Large intestine (tissue), 12 donors: ENCODE data around the gene SPRY2. TPM values are rescaled to one million over a fixed set of nuclear protein-coding genes. Genes with fewer than 3 reads are reported as not detected.

Experiments used
- DNase-seq, 2 donors: peaks; one replicate each; pipeline versions ENCODE4 v3.0.0 to v3.0.0-alpha.2; 2013
- H3K27ac ChIP-seq: one replicate; pipeline ENCODE4 v1.5.1; 2013; ENCODE audit warnings: low read length
- H3K27me3 ChIP-seq: 2 replicates; pipeline ENCODE4 v1.6.1; 2013; ENCODE audit warnings: low read length; ENCODE audit not compliant: control insufficient read depth, insufficient read depth
- H3K36me3 ChIP-seq: 2 replicates; pipeline ENCODE4 v1.6.1; 2013; ENCODE audit warnings: low read length; ENCODE audit not compliant: control insufficient read depth, insufficient read depth
- H3K4me1 ChIP-seq: one replicate; pipeline ENCODE4 v1.6.1; 2013; ENCODE audit warnings: low read length; ENCODE audit not compliant: control insufficient read depth, insufficient read depth
- H3K4me3 ChIP-seq: one replicate; pipeline ENCODE4 v1.5.1; 2013; ENCODE audit warnings: low read length
- H3K9me3 ChIP-seq: one replicate; pipeline ENCODE4 v1.6.1; 2013; ENCODE audit warnings: mild to moderate bottlenecking, low read depth, low read length, moderate library complexity; ENCODE audit not compliant: control insufficient read depth
- WGBS: methylation state at CpG from one replicate; pipeline ENCODE4 v1.1.5; 2013; ENCODE audit warnings: low lambda C conversion rate; ENCODE audit not compliant: insufficient coverage; 5-methylcytosine and 5-hydroxymethylcytosine counted together
- long read RNA-seq, 11 donors: transcript quantifications; one replicate each; lab custom pipeline, GENCODE V29; 2026
- polyA plus RNA-seq: library from polyadenylated mRNA; unstranded; fragments of 120-200 nt; gene quantifications from one replicate; pipeline ENCODE4 v1.2.1, GENCODE V29; 2013

The SPRY2 gene
- 77.8 TPM for polyA plus RNA-seq
- long read RNA-seq, donor 1, transcript SPRY2-202 (2 exons, 2,111 nt): major isoform, 15 of 15 reads
- long read RNA-seq, donor 1, partial matches to known transcripts: 0 of 15 reads
- long read RNA-seq, donor 1, other reads (novel, unspliced or antisense): 0 of 15 reads
- long read RNA-seq, donor 2, transcript SPRY2-202 (2 exons, 2,111 nt): major isoform, 16 of 41 reads
- long read RNA-seq, donor 2, partial matches to known transcripts: 25 of 41 reads
- long read RNA-seq, donor 2, other reads (novel, unspliced or antisense): 0 of 41 reads
- long read RNA-seq, donor 3: 0 reads
- long read RNA-seq, donor 4, partial matches to known transcripts: 0 of 1 reads
- long read RNA-seq, donor 4, other reads (novel, unspliced or antisense): 0 of 1 reads
- long read RNA-seq, donor 5, transcript SPRY2-202 (2 exons, 2,111 nt): major isoform, 12 of 12 reads
- long read RNA-seq, donor 5, partial matches to known transcripts: 0 of 12 reads
- long read RNA-seq, donor 5, other reads (novel, unspliced or antisense): 0 of 12 reads
- long read RNA-seq, donor 6, transcript SPRY2-202 (2 exons, 2,111 nt): major isoform, 17 of 32 reads
- long read RNA-seq, donor 6, partial matches to known transcripts: 15 of 32 reads
- long read RNA-seq, donor 6, other reads (novel, unspliced or antisense): 0 of 32 reads
- long read RNA-seq, donor 7, transcript SPRY2-202 (2 exons, 2,111 nt): major isoform, 13 of 13 reads
- long read RNA-seq, donor 7, partial matches to known transcripts: 0 of 13 reads
- long read RNA-seq, donor 7, other reads (novel, unspliced or antisense): 0 of 13 reads
- long read RNA-seq, donor 8, transcript SPRY2-202 (2 exons, 2,111 nt): major isoform, 24 of 24 reads
- long read RNA-seq, donor 8, partial matches to known transcripts: 0 of 24 reads
- long read RNA-seq, donor 8, other reads (novel, unspliced or antisense): 0 of 24 reads
- long read RNA-seq, donor 9, transcript SPRY2-202 (2 exons, 2,111 nt): major isoform, 17 of 18 reads
- long read RNA-seq, donor 9, partial matches to known transcripts: 0 of 18 reads
- long read RNA-seq, donor 9, other reads (novel, unspliced or antisense): 0 of 18 reads
- long read RNA-seq, donor 10, transcript SPRY2-202 (2 exons, 2,111 nt): major isoform, 24 of 24 reads
- long read RNA-seq, donor 10, partial matches to known transcripts: 0 of 24 reads
- long read RNA-seq, donor 10, other reads (novel, unspliced or antisense): 0 of 24 reads
- long read RNA-seq, donor 11, transcript SPRY2-202 (2 exons, 2,111 nt): major isoform, 18 of 18 reads
- long read RNA-seq, donor 11, partial matches to known transcripts: 0 of 18 reads
- long read RNA-seq, donor 11, other reads (novel, unspliced or antisense): 0 of 18 reads

GRCh38 chr13:80341101-80341755 lies at the start of gene SPRY2:
Gene SPRY2 (minus strand): TSS chr13:80341126. CDS start chr13:80337705, 3,421 bp downstream.
- no CpG with 5 or more reads among the region's 54 CpGs for WGBS
- H3K4me3 ChIP-seq: peak within 1 kb of the TSS; percentile 89
- peaks cover 14% of the 10 kb centered on the region for H3K36me3 ChIP-seq
- H3K4me1 ChIP-seq: peaks cover 7% of the 10 kb centered on the region
- no peaks in the 10 kb centered on the region for H3K27me3 ChIP-seq
- DNase-seq: peak; percentile 96 to 99
- peak within 1 kb of the TSS; percentile 97 for H3K27ac ChIP-seq
- no peaks in the 10 kb centered on the region for H3K9me3 ChIP-seq

- peaks cover 14% of the 10 kb centered on the region for H3K9me3 ChIP-seq
- no peak overlapping the region for H3K4me3 ChIP-seq
- H3K4me1 ChIP-seq: no peaks in the 10 kb centered on the region
- H3K27me3 ChIP-seq: no peaks in the 10 kb centered on the region
- H3K36me3 ChIP-seq: no peaks in the 10 kb centered on the region
- no peak overlapping the region for H3K27ac ChIP-seq
- DNase-seq: no peak
- WGBS: 83% methylated on average over 1 of the region's 1 CpG
Observed at GRCh38 chr13:80390338-80390737, 49.4 kb upstream of the SPRY2 start.

- no peak overlapping the region for H3K27ac ChIP-seq
- no peak for DNase-seq
Observed at GRCh38 chr13:80389073-80390038, 48.4 kb upstream of the SPRY2 start.

GRCh38 chr13:80388506-80388905 lies 47.6 kb upstream of the SPRY2 start:
- no peak overlapping the region for H3K4me3 ChIP-seq
- H3K36me3 ChIP-seq: no peaks in the 10 kb centered on the region
- no peak overlapping the region for H3K27ac ChIP-seq
- no peaks in the 10 kb centered on the region for H3K27me3 ChIP-seq
- H3K9me3 ChIP-seq: peaks cover 2% of the 10 kb centered on the region
- whole genome bisulfite sequencing: 100% methylated on average over 1 of the region's 7 CpGs
- no peak for DNase-seq
- no peaks in the 10 kb centered on the region for H3K4me1 ChIP-seq

More at GRCh38 chr13:80389073-80390038, 48.4 kb upstream of the SPRY2 start:
- H3K4me1 ChIP-seq: no peaks in the 10 kb centered on the region
- no peaks in the 10 kb centered on the region for H3K27me3 ChIP-seq
- H3K4me3 ChIP-seq: no peak overlapping the region
- peaks cover 5% of the 10 kb centered on the region for H3K9me3 ChIP-seq
- H3K36me3 ChIP-seq: no peaks in the 10 kb centered on the region
- 100% methylated on average over 1 of the region's 1 CpG for WGBS

GRCh38 chr13:80386592-80386991 lies 45.7 kb upstream of the SPRY2 start:
- no peaks in the 10 kb centered on the region for H3K36me3 ChIP-seq
- H3K27ac ChIP-seq: no peak overlapping the region
- no peak for DNase-seq
- no peak overlapping the region for H3K4me3 ChIP-seq
- H3K27me3 ChIP-seq: no peaks in the 10 kb centered on the region
- H3K9me3 ChIP-seq: peaks cover 2% of the 10 kb centered on the region
- no peaks in the 10 kb centered on the region for H3K4me1 ChIP-seq

GRCh38 chr13:80386002-80386401 lies 45.1 kb upstream of the SPRY2 start:
- Histone ChIP-seq H3K27me3 (no peaks in the 10 kb centered on the region), H3K4me1 (no peaks in the 10 kb centered on the region), H3K27ac (no peak overlapping the region), H3K4me3 (no peak overlapping the region), H3K36me3 (no peaks in the 10 kb centered on the region), H3K9me3 (peaks cover 2% of the 10 kb centered on the region)
- DNase-seq: no peak

GRCh38 chr13:80382576-80382975 lies 41.6 kb upstream of the SPRY2 start:
- Histone ChIP-seq H3K4me3 (no peak overlapping the region), H3K27ac (no peak overlapping the region), H3K9me3 (no peaks in the 10 kb centered on the region), H3K36me3 (no peaks in the 10 kb centered on the region), H3K27me3 (no peaks in the 10 kb centered on the region), H3K4me1 (no peaks in the 10 kb centered on the region)
- WGBS: no CpG with 5 or more reads among the region's 2 CpGs
- DNase-seq: no peak

- no peaks in the 10 kb centered on the region for H3K27me3 ChIP-seq
- no peak overlapping the region for H3K4me3 ChIP-seq
- no peak for DNase-seq
- H3K9me3 ChIP-seq: no peaks in the 10 kb centered on the region
- H3K27ac ChIP-seq: no peak overlapping the region
- H3K36me3 ChIP-seq: no peaks in the 10 kb centered on the region
- no peaks in the 10 kb centered on the region for H3K4me1 ChIP-seq
- no CpG with 5 or more reads among the region's 3 CpGs for WGBS
Observed at GRCh38 chr13:80379245-80379644, 38.3 kb upstream of the SPRY2 start.

GRCh38 chr13:80376554-80376953 lies 35.6 kb upstream of the SPRY2 start:
- Histone ChIP-seq H3K4me3 (no peak overlapping the region), H3K27me3 (no peaks in the 10 kb centered on the region), H3K27ac (no peak overlapping the region), H3K36me3 (no peaks in the 10 kb centered on the region), H3K9me3 (no peaks in the 10 kb centered on the region), H3K4me1 (no peaks in the 10 kb centered on the region)
- no peak for DNase-seq
- WGBS: 100% methylated on average over 1 of the region's 1 CpG
